SW480 (cell line): ENCODE results near the gene CDON.
"Not testable (repeated sequence)": the region's sequence is repeated elsewhere in the genome, so short reads cannot be mapped to it uniquely, and the experiment has no call there.

Source experiments
- DNase-seq: peaks from one replicate; pipeline ENCODE4 v3.0.0-alpha.2; 2016; ENCODE audit warnings: low spot score

Gene CDON

DNA sequence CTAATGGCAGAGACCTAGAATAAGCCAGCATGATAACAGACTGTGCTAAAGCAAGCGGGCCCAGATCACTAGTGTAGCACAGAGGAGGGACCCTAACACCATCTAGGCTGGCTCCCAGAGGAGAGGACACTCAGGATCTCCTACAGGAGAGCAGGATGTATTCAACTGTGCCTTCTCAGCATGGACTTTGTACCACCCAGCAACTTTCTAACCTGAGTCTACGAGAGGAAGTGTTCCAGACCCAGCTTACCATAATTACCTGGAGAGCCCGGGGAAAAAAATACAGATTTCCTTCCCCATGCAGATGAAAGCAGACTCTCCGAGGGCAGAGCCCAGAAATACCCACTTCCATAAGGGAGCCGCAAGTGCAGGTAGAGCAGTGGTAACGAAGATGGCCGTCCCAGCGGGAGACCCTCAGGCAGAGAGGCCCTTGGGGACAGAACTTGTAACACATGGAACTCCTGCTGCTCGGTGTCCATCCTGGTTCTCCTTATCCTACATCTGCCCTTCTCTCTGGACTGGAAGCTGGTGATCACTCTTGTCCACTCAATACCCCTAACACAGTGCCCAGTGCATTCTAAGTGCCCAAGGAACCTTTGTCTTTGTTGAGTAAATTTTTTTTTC lies 138.2 kb downstream of the CDON start:
- DNase-seq, result no peak

DNA sequence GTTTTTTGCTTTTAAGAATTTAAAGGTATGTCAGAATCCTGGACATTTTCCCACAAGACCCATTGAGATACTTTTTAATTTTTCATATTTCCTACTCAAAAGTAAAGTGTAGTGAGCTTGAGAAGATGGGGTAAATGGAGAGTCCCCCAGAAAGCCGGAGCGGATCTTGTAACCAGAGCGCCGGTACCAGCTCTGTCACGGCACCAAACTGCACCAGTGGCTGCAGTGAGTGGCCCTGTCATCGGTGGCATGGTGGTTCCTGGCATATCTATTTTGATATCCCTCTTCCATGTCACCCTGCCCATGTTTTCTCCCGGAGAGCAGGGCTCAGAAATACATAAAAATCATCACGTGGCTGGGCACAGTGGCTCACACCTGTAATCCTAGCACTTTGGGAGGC lies 139.0 kb downstream of the CDON start:
- no peak for DNase-seq

DNA sequence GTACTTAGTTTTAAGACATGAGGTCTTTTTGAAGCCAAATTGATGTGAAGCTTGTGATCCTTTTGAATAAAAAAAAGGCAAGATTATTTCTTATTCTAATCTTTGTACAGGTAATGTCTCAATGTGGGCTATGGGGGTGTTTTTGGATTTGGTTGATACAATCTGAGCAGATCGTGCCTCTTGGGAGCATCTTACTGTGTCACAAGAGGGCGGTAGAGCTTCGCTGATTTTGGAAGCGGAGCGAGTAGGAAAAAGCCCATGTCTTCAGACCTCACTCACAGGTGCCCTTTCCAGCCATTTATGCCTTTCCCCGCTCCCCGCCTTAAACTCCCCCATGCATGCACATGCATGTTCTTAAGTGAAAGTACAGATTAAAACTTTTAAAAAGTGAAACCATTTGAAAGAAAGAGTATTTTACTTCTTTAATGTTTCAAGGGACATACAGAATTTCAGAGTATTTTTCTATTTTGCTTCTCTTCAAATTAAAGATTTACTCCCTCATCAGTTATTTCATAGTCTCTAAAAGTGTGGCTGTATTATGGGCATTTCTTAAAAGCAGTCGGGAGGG lies 139.6 kb downstream of the CDON start:
- DNase-seq, result peak; percentile 75

DNA sequence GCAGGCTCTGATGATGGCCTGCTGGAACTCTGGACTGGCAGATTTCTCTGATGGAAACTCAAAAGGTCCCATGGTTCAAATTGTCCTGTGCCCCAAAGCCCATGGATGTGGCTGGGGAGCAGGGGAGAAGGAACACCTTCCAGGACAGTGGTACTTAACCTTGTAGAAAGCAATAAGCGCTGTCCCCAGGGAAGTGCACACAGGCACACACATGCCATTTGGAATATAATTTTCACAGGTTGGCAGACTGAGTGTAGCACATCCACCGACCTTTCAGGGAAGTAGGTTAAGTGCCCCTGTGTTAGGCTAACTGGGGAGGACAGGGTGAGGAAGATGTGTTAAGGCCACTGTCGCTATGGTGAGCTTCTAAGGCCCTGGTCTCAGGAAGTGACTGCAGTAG lies 140.5 kb downstream of the CDON start:
- no peak for DNase-seq

DNA sequence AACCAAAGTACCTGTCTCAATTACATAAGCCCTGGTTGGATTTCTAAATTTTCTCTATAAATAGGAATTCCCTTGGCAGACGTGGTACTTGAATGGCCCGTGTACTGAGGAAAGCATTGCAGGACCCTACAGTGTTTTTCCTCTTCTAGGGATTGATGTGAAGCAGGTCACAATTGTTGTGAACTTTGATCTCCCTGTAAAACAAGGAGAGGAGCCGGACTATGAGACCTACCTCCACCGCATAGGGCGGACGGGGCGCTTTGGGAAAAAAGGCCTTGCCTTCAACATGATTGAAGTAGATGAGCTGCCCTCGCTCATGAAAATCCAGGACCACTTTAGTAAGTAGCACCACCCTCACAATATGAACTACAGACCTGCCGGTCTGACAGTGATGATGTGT lies 141.6 kb downstream of the CDON start:
- no peak for DNase-seq

DNA sequence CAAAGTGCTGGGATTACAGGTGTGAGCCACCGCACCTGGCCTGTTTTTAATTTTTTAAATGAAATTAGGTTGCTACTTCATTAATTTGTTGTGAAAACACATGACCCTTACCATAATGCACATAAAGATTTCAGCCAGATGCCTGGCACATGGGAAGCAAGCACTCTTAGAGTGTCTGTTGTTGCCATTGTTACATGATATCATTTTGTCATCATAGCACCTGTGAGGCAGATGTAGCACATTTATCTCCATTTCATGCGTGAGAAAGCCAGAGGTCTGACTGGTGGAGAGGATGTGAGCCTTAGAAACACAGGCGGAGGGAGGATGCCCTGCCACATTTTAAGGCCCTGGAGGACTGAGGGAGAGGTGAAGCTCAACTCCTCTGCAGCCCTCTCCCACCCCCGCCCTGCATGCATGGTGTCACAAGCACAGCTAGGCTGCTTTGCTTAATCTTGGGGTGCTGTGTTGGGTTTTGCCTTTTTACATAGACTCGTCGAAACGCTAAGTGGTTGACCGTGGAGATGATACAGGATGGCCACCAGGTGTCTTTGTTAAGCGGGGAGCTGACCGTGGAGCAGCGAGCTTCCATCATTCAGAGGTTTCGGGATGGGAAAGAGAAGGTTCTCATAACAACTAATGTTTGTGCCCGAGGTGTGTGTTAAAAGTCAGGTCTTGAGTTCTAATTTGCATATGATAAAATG lies 144.4 kb downstream of the CDON start:
- no peak for DNase-seq

DNA sequence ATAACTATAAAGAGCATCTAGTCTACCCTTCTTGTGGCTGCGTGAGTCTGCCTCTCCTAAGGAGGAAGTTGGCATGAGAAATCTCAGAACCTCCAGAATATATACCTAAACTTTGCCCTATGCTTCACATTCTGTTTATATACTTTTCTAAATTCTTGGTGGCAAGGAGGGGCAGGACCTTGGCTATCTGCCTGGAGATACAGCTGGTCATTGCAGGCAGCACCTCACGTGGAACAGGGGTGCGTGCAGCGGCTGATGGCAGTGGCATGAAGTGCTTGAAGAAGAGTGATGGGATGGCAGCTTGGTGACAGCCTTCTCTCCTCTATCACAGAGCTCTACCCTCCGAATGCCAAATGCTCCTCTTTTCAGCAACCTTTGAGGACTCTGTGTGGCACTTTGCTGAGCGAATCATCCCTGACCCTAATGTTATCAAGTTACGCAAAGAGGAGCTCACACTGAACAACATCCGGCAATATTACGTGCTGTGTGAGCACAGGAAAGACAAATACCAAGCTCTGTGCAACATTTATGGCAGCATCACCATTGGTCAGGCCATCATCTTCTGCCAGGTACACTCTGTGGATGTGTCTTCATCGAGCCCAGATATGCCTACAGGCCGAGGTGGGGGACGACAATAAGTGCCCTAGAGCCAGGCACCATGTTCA lies 145.9 kb downstream of the CDON start:
- DNase-seq, result no peak

DNA sequence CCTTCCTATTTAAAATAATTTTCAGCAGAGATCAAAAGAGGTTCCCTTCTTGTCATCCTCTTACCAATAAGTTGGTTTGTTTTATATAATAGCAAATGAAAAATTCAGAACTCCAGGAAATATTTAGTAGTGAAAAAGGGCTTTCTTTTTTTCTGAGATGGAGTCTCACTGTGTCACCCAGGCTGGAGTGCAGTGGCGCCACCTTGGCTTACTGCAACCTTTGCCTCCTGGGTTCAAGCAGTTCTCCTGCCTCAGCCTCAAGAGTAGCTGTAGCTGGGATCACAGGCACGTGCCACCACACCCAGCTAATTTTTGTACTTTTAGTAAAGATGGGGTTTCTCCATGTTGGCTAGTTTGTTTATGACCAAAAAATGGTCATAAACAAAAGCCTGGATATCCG lies 148.1 kb downstream of the CDON start:
- DNase-seq, result not testable (repeated sequence)

DNA sequence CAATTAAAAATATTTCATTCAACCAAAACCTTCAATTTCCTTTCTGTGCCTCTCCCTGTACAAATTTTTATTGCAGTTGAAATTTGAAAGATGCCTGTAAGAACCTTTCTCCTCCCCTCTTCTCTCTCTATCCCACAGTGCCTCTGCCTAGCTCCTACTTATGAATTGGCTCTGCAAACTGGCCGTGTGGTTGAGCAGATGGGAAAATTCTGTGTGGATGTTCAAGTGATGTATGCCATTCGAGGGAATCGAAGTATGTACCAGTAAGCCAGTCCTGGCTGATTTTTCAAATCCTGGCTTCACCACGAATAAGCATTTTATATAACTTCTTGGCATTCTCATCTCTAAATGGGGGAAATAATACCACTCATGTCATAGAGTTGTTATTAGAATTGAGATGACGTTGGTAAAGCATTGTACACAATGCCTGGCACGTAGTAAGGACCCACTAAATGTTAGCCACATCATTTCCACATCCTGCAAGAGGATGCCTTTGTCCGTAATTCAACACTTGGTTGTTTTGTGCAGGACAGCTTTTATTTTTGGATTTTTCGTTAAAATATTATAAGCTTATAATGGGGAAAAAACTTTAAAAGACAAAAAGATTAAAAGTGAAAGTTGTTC lies 152.3 kb downstream of the CDON start:
- DNase-seq, result no peak
